GM18520 (cell line): ENCODE results near the gene OVCH1.

ENCODE experiments used
- ATAC-seq: cut with Tn5 transposase; IDR thresholded peaks from one replicate; pipeline ENCODE4 v1.9.1; 2021; ENCODE audit not compliant: unreplicated experiment

OVCH1 gene, protein sequence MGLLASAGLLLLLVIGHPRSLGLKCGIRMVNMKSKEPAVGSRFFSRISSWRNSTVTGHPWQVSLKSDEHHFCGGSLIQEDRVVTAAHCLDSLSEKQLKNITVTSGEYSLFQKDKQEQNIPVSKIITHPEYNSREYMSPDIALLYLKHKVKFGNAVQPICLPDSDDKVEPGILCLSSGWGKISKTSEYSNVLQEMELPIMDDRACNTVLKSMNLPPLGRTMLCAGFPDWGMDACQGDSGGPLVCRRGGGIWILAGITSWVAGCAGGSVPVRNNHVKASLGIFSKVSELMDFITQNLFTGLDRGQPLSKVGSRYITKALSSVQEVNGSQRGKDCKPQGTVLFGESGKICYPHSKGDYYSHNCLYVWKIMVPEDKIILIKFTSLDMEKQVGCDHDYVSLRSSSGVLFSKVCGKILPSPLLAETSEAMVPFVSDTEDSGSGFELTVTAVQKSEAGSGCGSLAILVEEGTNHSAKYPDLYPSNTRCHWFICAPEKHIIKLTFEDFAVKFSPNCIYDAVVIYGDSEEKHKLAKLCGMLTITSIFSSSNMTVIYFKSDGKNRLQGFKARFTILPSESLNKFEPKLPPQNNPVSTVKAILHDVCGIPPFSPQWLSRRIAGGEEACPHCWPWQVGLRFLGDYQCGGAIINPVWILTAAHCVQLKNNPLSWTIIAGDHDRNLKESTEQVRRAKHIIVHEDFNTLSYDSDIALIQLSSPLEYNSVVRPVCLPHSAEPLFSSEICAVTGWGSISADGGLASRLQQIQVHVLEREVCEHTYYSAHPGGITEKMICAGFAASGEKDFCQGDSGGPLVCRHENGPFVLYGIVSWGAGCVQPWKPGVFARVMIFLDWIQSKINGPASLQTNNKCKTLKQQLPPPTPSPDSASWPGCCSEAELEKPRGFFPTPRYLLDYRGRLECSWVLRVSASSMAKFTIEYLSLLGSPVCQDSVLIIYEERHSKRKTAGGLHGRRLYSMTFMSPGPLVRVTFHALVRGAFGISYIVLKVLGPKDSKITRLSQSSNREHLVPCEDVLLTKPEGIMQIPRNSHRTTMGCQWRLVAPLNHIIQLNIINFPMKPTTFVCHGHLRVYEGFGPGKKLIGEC

DNA sequence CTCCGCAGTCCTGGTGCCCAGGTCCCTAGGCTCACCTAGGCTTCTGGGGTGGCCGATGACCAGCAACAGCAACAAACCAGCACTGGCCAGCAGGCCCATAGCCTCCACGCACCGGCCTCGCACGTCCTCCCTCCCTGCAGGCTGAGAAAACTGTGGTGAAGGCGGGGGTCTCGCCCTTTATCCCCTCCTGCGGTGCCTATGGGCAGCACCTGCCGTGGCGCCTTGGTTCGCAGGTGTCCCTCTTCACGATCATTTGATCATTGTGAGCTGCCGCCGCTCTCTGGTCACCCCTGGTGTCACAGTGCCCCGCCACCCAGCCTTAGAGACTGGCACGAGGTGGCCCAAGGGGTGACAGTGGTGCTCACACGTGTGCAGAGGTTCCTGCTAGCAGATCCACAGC, at the start of gene OVCH1:
Gene OVCH1, minus strand, starts transcription at position 99 of the 400 bp plus-strand sequence. Its CDS starts 0 bp downstream, at position 99.
- no peak for ATAC-seq

DNA sequence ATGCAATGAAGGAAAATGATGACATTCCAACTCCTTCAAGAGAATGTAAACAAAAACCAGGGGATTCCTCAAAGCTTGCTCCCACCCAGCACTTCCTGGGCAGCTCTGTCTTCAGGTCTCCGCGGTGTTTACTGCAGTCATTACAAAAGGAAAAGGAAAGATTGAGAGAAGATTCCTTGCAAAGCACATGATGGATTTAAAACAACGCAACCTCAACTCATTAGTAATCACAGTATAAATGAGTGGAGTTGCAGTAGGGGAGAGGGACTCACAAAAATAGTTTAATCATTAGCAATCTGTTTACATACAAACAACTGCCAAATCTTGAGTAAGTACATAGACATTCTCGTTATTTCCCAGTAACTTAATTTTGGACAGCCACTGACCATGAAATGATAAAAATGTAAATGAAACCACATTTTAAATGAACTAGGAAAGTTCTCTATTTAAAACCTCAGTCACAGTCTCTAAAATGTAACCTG, 49.7 kb upstream of the OVCH1 start:
- ATAC-seq, result no peak

DNA sequence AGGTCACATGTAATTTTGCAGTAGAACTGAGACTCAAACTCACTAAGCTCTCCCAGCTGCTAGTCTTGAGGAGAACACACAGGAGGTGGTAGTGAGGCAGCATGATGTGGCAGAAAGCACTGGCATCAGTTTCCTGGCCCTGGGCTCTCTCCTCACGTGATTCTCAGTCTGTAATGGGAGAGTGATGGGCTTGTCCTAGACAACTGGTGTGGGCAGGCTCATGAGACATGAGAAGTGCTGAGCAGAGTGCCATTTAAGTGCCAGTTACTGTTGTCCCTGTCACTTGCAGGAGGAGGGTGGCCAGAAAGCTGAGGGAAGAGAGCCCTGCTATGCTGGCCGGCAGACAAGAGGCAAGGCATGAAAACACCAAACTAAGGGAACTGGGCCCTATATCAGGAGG, 48.5 kb upstream of the OVCH1 start:
- no peak for ATAC-seq

DNA sequence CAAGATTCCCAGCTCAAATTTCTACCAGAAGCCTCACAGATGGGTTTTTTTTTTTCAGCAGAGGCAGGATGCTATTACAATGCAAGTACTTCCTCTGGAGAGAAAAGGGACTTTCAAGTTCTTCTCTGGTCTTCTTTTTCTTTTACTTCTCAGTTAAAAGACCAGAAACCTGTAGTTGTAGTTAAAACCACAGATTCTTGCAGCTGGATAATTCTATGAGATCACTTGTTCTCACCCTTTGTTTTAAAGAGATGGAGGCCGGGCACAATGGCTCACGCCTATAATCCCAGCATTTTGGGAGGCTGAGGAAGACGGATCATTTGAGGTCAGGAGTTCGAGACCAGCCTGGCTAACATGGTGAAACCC, 47.6 kb upstream of the OVCH1 start:
- peak; percentile 76 for ATAC-seq

DNA sequence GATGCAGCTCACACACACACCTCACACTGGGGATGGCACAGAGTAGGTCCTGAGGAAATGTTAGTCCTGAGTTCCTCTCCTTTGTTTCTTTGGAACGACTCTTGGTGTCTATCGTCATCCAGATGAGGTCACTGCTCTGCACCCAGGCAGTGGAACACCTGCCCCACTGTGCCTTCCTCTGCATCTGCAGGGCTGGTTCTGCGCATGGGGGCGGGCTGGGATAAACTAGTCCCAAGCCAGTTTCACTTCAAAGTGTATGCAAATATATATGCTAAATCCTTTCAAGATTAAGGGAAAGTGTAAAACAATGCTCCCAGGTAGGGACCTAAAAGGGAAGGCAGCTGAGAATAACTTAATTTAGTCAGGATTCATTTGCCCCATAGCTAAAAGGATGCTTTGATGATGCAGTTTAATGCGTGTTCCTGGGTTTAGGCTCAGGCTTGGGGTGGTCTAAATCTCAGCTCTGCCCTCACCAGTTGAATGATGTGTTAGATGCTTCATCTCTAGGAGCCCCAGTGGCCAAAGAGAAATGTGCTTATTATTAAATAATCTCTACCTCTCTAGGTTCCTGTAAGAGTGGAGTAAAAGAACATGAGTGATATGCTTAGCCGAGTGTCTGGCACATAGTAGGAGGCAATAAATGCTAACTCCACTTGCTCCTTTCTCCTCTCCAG, 47.1 kb upstream of the OVCH1 start:
- no peak for ATAC-seq

DNA sequence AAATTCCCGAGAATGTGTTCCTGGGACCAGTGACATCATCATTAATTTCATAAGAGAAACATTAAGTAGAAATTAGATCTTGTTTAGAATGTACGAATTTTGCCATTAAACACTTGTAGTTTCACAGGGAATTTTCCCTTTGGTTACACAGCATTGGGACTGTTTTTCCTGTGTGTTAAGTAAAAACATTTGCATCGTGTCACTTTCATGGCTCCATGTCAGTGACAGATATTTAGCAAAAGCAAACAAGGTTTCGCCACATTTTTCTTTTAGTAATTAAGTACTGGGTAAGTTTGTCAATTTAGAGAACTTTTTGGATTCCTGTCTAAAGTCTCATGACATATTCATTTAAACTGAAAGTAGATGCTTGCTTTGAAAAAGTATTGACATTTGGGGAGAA, 45.5 kb upstream of the OVCH1 start:
- no peak for ATAC-seq

DNA sequence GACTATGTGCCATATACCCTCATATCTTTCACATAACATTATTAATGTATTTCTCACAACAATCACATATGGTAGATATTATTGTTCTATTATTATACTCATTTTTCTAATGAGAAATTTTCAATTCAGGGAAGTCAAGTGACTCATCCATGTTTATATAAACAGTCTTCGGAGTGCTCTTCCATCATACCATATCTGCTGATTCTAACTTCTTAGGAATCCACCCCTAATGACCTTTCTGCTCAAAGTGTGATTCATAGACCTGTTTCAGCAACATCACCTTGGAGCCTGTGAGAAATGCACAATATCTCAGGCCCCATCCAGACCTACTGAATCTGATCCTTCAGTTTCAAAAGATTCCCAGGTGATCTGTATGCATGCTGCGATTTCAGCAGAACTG, 39.8 kb upstream of the OVCH1 start:
- ATAC-seq, result no peak

DNA sequence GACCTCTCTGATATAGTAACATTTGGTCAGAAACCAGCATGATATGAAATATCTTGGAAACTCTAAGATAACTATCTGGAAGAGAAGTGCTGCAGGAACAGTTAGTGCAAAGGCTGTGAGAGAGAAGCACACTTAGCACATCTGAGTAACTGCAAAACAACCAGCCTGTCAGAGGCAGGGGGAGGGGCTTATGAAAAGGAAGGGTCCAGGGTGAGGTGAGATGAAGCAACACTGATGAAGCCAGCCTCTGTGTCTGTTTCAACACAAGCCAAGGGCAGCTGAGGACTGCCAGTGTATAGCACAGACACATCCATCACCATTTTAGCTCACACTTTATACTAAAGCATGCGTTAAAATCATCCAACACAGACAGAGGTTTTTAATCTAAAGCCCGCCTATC, 37.4 kb upstream of the OVCH1 start:
- ATAC-seq, result no peak

DNA sequence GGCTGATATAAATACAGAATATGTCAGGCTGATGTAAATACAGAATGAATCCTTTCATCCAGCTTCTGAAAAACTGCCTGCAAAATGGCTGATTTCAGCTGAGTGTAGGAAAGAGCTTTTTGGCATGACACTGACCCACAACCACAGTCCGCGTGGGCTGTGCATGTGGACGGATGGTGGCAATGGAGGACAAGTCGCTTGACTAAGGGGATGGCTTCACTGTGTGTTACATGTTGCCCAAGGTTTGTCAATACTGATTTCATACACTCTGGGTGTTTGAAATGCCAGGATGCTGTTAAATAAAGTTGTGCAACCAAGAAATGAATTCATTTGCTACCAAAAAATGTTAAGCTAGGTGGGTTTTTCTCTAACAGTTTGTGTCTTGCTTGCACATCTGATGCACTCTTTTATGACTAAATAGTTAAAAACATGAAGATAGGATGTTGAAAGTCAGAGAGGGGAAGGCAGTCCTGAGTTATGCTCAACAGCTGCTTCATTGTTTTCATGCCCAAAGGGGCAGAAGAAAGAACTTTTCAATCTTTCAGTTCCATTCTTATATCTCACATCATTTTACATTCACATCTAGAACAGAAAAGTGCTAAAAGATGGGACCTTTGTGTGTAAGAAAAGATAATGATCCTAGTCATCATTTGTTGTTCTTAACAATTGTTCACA, 36.5 kb upstream of the OVCH1 start:
- no peak for ATAC-seq

DNA sequence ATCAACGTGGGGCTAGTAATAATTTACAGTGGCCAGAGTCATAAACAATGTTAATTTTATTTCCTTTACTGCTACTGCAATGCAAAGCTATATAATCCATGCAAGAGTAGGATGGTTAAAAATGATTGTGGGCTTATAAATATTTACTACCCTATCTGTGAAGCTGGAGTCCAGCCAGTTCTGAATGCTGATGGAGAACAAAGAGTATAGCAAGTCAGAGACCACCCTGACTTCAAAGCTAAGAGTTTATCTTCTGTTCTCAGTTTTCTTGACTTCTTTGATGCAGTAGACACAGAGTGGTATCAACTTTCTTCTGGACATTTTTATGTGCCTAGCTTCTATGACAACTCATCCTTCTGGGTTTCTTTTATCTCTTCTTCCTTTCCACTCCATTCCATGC, 34.0 kb upstream of the OVCH1 start:
- ATAC-seq, result no peak

DNA sequence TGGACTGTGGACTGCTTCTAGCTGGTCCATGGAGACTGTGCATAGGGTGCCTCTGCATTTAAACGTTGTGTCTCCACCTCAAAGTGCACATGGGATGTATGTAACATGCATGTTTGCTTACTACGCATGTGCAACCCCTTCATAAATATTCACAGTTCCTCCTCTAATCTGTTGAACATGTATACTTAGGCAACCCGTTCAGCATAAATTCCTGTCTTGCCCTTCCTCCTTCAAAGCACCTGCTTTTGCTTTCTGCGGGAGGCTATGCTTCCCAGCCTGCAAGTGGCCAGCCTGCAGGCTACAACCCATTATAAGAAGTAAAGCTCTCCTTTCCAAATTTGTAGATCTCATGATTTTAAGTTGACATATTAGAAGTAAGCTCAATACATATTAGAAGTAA, 33.0 kb upstream of the OVCH1 start:
- ATAC-seq, result no peak

DNA sequence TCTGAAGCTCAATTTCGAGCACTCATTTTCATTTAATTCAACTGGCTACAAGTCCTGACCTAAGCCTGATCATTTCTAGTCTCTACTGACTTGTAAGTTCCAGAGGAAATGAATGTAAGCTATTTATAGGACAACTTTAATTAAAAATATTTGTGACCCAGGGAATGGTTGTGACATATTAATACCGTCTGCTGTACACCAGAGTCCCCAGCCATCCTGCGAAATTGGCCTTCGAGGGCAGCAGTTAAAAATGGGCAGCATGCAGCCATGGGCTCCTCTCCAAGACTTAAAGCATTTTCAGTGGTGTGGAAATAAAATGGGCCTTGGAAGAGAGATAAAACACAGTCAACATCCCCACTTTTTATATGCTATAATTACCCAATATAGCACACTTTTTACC, 30.7 kb upstream of the OVCH1 start:
- ATAC-seq, result no peak

DNA sequence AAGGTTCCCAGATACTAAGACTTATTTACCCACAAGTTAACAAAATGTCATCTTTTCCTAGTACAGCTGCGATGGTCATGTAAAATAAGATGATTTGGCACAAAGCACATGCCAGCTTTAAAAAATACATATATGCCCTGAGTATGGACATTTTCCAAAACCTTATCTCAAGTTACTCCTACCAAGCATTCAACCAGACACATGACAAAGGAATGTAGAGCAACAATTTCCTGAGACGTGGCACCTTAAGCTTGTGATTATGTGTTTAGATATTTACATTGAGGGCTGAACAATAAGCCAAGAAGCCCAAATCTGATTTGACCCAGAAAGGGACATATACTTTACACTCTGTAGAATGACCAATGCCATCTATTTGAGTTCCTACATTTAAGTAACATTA, 24.5 kb upstream of the OVCH1 start:
- no peak for ATAC-seq

DNA sequence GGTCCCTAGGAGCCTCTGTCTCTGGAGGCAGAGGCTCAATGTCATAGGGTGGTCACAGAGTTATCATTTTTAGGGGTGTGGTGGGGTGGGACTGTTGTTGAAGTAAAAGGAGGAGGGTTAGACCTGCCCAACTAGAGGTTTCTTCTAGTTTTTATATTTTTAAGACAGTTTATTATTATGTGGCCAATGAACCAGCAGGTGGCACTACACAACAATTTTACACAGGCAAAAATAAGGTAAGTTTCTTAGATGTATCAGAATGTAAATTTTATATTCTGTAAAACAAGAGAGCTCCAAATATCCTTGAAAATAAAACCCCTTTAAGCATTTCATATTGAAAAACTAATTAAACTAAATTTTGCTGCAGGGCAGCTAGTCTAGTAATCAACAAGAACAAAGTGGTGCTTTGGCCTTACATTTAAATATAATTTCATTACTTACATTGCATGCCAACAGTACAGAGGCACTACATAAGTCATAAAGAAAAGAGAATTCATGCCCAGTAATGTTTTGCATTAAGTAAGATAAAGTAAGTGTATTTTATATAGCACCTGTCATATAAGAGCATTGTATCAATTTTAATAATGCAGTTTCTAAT, 22.2 kb upstream of the OVCH1 start:
- ATAC-seq, result no peak

DNA sequence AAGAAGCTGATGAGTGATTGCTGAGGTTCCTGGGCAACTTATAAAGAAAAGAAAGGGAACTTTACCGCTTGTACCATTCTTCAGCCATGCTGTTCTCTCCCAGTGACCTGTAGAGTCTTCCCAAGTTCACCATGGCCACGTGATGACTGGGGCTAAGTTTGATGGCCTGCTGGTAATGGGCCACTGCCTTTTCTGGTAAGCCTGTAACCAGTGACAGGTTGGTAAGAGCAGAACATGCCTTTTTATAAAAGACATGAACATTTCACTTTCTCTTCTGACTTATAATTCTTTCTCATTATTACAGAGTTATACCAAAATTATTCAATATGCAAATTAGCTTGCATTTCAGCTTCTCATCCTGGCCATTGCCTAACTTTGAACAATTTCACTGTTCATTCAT, 20.9 kb upstream of the OVCH1 start:
- ATAC-seq, result no peak

DNA sequence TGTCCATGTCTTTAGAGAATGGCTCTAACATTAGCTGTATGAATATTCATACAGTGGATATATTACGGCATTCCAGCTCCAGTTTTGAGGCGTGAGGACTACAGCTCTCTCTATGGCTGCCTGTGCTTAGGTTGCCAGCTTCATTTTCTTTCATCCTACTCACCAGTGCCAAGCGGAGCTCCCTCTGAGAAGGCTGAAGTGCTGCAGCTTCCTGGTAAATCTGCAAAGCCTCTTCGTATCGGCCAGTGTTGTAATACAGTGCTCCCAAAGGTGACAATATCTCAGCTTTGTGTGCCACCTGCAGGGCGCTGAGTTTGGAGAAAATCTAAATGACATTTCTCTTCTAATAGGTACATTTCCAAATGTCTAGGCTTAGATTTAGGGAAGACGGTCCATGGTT, 19.8 kb upstream of the OVCH1 start:
- no peak for ATAC-seq

DNA sequence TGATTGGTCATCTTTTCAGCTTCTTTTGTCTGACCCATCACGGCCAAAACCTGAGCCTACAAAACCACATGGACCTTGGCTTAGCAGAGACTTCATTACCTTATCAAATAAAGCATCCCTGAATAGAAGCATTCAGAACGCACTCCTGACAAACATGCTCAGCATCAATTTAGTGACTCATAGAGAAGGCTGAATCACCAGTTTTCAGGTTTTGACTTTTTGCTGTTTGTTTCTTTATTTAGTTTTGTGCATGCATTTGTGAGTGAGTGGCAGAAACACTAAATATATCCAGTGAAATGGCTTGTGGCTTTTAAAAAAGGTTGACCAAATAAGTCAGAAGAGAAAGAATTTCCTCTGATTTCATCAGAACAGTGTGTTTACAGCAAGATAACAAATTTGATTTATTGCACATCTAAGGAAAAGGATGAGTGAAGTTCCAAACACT, 19.0 kb upstream of the OVCH1 start:
- no peak for ATAC-seq

DNA sequence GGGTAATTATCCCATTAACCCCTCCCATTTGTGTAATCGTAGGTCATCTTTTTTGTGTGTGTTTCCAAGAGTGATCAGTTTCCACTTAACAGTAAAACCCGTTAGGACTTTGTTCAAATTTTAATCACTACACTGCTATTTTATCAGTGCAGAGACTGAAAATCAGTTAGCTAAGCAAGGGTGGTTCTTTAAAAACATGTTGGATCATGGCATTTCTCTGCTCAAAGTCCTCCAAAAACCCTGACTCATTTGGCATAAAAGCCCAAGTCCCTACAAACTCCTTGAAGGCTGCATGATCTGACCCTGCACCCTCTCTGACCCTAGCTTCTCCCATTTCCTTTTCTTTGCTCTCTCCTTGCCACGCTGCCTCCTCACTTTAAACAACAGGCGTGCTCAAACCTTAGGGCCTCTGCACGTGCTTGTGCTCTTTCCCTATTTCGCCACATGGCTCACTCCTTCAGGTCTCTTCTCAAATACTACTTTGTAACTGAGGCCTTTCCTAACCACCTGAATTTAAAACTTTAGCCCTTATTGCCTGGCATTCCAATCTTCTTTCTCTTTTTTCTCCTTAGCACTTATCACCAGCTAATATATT, 13.2 kb upstream of the OVCH1 start:
- ATAC-seq, result no peak

DNA sequence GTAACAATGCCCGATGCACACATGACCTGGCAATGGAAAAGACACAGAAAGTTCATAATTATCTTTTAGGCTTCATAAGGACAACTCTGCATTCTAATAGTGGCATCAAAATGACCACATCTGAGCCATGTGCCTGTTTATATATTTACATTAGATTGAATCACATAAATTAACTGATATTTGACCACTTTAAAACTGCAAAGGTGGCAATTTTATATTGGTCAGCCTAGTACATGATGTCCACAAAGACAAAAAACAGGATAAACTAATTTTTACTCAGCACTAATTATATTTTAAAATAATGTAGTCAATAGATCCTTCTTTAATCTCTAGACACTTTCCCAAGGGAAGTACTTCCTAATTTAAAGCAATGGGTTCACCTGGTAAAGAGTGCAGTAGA, 12.0 kb upstream of the OVCH1 start:
- ATAC-seq, result no peak

DNA sequence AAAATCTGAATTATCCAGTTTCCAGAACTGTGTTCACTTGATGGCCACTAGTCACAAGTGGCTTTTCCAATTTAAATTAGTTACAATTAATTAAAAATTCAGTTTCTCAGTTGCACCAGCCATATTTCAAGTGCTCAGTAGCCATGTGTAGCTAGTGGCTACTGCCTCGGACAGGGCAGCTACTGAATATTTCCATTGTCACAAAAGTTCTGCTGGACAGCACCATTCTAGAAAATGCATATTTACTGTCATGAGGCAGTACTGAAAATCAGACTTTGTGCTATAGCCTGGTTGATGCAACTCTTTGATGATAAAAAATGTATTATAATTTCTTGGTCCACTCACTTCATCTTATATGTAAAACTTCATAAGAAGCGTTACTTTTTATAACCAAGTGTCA, 11.5 kb upstream of the OVCH1 start:
- ATAC-seq, result no peak
